IMR-90 (cell line): Measurements from ENCODE around the gene NDOR1. TPM values are rescaled to one million over a fixed set of nuclear protein-coding genes. Genes with fewer than 3 reads are reported as not detected.

Source experiments
- ATAC-seq: fragments of 200-7000 bp; cut with Tn5 transposase; 2 replicates; pipeline ENCODE4 v1.9.1; 2020; ENCODE audit warnings: low read depth, mild to moderate bottlenecking, moderate library complexity
- BruUV-seq: library from RNA; stranded (reverse); fragments of 400-500 nt; replicated peaks from 2 replicates; lab custom pipeline; 2021; lab: Mats Ljungman, UMichigan
- CTCF ChIA-PET: fragments of 300-600 bp; formaldehyde crosslinking; extraction: SDS; loops from one replicate; lab custom pipeline; 2021; ENCODE audit warnings: antibody characterized with exemption; lab: Yijun Ruan, JAX
- POLR2A ChIA-PET: fragments of 300-600 bp; sonication (Branson Sonifier 250); formaldehyde crosslinking; loops from one replicate; lab custom pipeline; 2022; ENCODE audit warnings: antibody characterized with exemption; ENCODE audit not compliant: unreplicated experiment; lab: Charles Lee
- DNase-seq: peaks from one replicate; pipeline ENCODE4 v3.0.0; 2013
- H2AFZ ChIP-seq: replicated peaks from 2 replicates; pipeline ENCODE3; 2013; ENCODE audit warnings: low read length, mild to moderate bottlenecking; ENCODE audit not compliant: poor library complexity
- H2AK5ac ChIP-seq: 2 replicates; pipeline ENCODE4 v1.6.1; 2013; ENCODE audit warnings: low read depth, low read length, inconsistent platforms
- H2AK9ac ChIP-seq: replicated peaks from 2 replicates; pipeline ENCODE3; 2013; ENCODE audit warnings: mild to moderate bottlenecking, low read depth, low read length, moderate library complexity; ENCODE audit not compliant: poor library complexity
- H2BK120ac ChIP-seq: 2 replicates; pipeline ENCODE4 v1.6.1; 2013; ENCODE audit warnings: low read depth, low read length, inconsistent platforms
- H2BK15ac ChIP-seq: 3 replicates; pipeline ENCODE4 v1.6.1; 2013; ENCODE audit warnings: low read depth, low read length, inconsistent platforms
- H2BK20ac ChIP-seq: 2 replicates; pipeline ENCODE4 v1.6.1; 2013; ENCODE audit warnings: low read depth, mild to moderate bottlenecking, inconsistent platforms, low read length, moderate library complexity
- H2BK5ac ChIP-seq: 2 replicates; pipeline ENCODE4 v1.6.1; 2013; ENCODE audit warnings: mild to moderate bottlenecking, low read depth, low read length, inconsistent platforms; ENCODE audit not compliant: poor library complexity, severe bottlenecking
- H3K14ac ChIP-seq: replicated peaks from 2 replicates; pipeline ENCODE4 v1.6.1; 2013; ENCODE audit warnings: low read depth, low read length, inconsistent platforms
- H3K18ac ChIP-seq: 2 replicates; pipeline ENCODE4 v1.6.1; 2013; ENCODE audit warnings: low read depth, low read length, control low read depth
- H3K23ac ChIP-seq: 2 replicates; pipeline ENCODE4 v1.6.1; 2013; ENCODE audit warnings: low read depth, low read length, inconsistent platforms
- H3K27ac ChIP-seq: 2 replicates; pipeline ENCODE4 v1.5.1; 2013; ENCODE audit warnings: mild to moderate bottlenecking, control low read depth, low read length; ENCODE audit not compliant: insufficient read depth
- H3K27me3 ChIP-seq: 2 replicates; pipeline ENCODE4 v1.6.1; 2013; ENCODE audit warnings: low read length; ENCODE audit not compliant: control insufficient read depth, insufficient read depth
- H3K36me3 ChIP-seq: 2 replicates; pipeline ENCODE4 v1.6.1; 2013; ENCODE audit warnings: low read length, mixed read lengths; ENCODE audit not compliant: control insufficient read depth, insufficient read depth
- H3K4ac ChIP-seq: 2 replicates; pipeline ENCODE4 v1.6.1; 2013; ENCODE audit warnings: low read depth, low read length, inconsistent platforms
- H3K4me1 ChIP-seq: 2 replicates; pipeline ENCODE4 v1.6.1; 2013; ENCODE audit warnings: low read length, mixed read lengths; ENCODE audit not compliant: control insufficient read depth, insufficient read depth
- H3K4me2 ChIP-seq: 2 replicates; pipeline ENCODE4 v1.6.1; 2013; ENCODE audit warnings: low read depth, mild to moderate bottlenecking, control low read depth, low read length, moderate library complexity
- H3K4me3 ChIP-seq: 2 replicates; pipeline ENCODE4 v1.5.1; 2013; ENCODE audit warnings: low read depth, mild to moderate bottlenecking, control low read depth, low read length, moderate library complexity; ENCODE audit not compliant: insufficient read depth
- H3K56ac ChIP-seq: 2 replicates; pipeline ENCODE4 v1.6.1; 2013; ENCODE audit warnings: low read length, inconsistent platforms; ENCODE audit not compliant: insufficient read depth; ENCODE audit errors: extremely low read depth
- H3K79me1 ChIP-seq, 2 experiments: 2 replicates each; pipeline ENCODE4 v1.6.1; 2013; ENCODE audit warnings: low read length in 2 of 2, inconsistent platforms in 1 of 2, low read depth in 1 of 2
- H3K9ac ChIP-seq: 2 replicates; pipeline ENCODE4 v1.6.1; 2013; ENCODE audit warnings: low read depth, low read length, control low read depth
- H3K9me1 ChIP-seq: 2 replicates; pipeline ENCODE4 v1.6.1; 2013; ENCODE audit warnings: low read length, inconsistent platforms; ENCODE audit not compliant: insufficient read depth
- H3K9me3 ChIP-seq: 2 replicates; pipeline ENCODE4 v1.6.1; 2013; ENCODE audit warnings: low read length; ENCODE audit not compliant: control insufficient read depth, insufficient read depth
- H4K20me1 ChIP-seq: 2 replicates; pipeline ENCODE4 v1.6.1; 2013; ENCODE audit warnings: low read length, inconsistent platforms; ENCODE audit not compliant: insufficient read depth
- H4K5ac ChIP-seq: 2 replicates; pipeline ENCODE4 v1.6.1; 2013; ENCODE audit warnings: mild to moderate bottlenecking, low read depth, low read length, control low read depth
- H4K8ac ChIP-seq, 2 experiments: 2 replicates each; pipeline ENCODE4 v1.6.1; 2013; ENCODE audit warnings: low read depth in 2 of 2, low read length in 2 of 2, control low read depth in 1 of 2, inconsistent platforms in 1 of 2
- H4K91ac ChIP-seq: 2 replicates; pipeline ENCODE4 v1.6.1; 2013; ENCODE audit warnings: low read depth, low read length, inconsistent platforms; ENCODE audit not compliant: insufficient read depth
- BHLHE40 ChIP-seq: fragments of 150-350 bp; IDR thresholded peaks from 2 replicates; pipeline ENCODE4 v1.6.1; 2016; ENCODE audit warnings: mild to moderate bottlenecking, low read depth, low read length
- CEBPB ChIP-seq: IDR thresholded peaks from 2 replicates; pipeline ENCODE4 v1.6.1; 2012; ENCODE audit warnings: low read depth, low read length, improper control_type of control experiment
- CHD1 ChIP-seq: IDR thresholded peaks from 2 replicates; pipeline ENCODE4 v1.6.1; 2012; ENCODE audit warnings: low read depth, low read length, improper control_type of control experiment
- CTCF ChIP-seq: conservative IDR thresholded peaks from 2 replicates; pipeline ENCODE4 v1.5.1; 2012; ENCODE audit warnings: mild to moderate bottlenecking, low read depth, low read length, improper control_type of control experiment
- ELK1 ChIP-seq: fragments of 150-350 bp; IDR thresholded peaks from 2 replicates; pipeline ENCODE4 v1.6.1; 2016; ENCODE audit warnings: low read depth, mild to moderate bottlenecking, low read length, moderate library complexity, borderline replicate concordance
- FOS ChIP-seq: fragments of 150-350 bp; IDR thresholded peaks from 2 replicates; pipeline ENCODE4 v1.6.1; 2016; ENCODE audit warnings: low read depth, low read length
- MAFK ChIP-seq: IDR thresholded peaks from 2 replicates; pipeline ENCODE4 v1.6.1; 2012; ENCODE audit warnings: low read depth, low read length, improper control_type of control experiment
- MAZ ChIP-seq: IDR thresholded peaks from 2 replicates; pipeline ENCODE4 v1.6.1; 2012; ENCODE audit warnings: low read depth, mild to moderate bottlenecking, low read length, improper control_type of control experiment, moderate library complexity, borderline replicate concordance
- MXI1 ChIP-seq: IDR thresholded peaks from 2 replicates; pipeline ENCODE4 v1.6.1; 2012; ENCODE audit warnings: low read depth, mild to moderate bottlenecking, low read length, moderate library complexity, borderline replicate concordance
- RAD21 ChIP-seq: IDR thresholded peaks from 2 replicates; pipeline ENCODE4 v1.6.1; 2012; ENCODE audit warnings: low read length, improper control_type of control experiment
- RCOR1 ChIP-seq: IDR thresholded peaks from 2 replicates; pipeline ENCODE4 v1.6.1; 2012; ENCODE audit warnings: mild to moderate bottlenecking, low read length, improper control_type of control experiment; ENCODE audit not compliant: insufficient replicate concordance
- SMC3 ChIP-seq: fragments of 150-350 bp; IDR thresholded peaks from 2 replicates; pipeline ENCODE4 v1.6.1; 2016; ENCODE audit warnings: low read depth, mild to moderate bottlenecking, antibody characterized with exemption, low read length, moderate library complexity
- USF2 ChIP-seq: fragments of 150-350 bp; IDR thresholded peaks from 2 replicates; pipeline ENCODE4 v1.6.1; 2017; ENCODE audit warnings: mild to moderate bottlenecking, antibody characterized with exemption, low read length, low read depth
- WGBS, 2 experiments: methylation state at CpG; one replicate each; pipeline versions ENCODE4 v1.1.5 to v1.1.7; 2013; ENCODE audit warnings: missing lambda C conversion rate in 2 of 2; ENCODE audit not compliant: insufficient read length in 1 of 2; ENCODE audit errors: extremely low coverage in 2 of 2; 5-methylcytosine and 5-hydroxymethylcytosine counted together
- dilution Hi-C: fragments of 300-500 bp; cut with HindIII; formaldehyde crosslinking; loops from one replicate; pipeline ENCODE4 v1.14.3; 2018; ENCODE audit warnings: low sequenced_read_pairs; ENCODE audit not compliant: unreplicated experiment
- in situ Hi-C: fragments of 300-500 bp; cut with MboI; formaldehyde crosslinking; loops from 3 replicates; pipeline ENCODE4 v1.14.3; 2019; ENCODE audit warnings: low sequenced_read_pairs, inconsistent platforms, mixed read lengths
- intact Hi-C: fragments of 100-400 bp; cut with micrococcal nuclease; formaldehyde crosslinking; loops from 2 replicates; pipeline ENCODE4 v1.10.0; 2022
- polyA plus RNA-seq, 3 experiments: library from polyadenylated mRNA; depleted of rRNA; stranded (reverse); fragments of >200 nt; gene quantifications; 2 replicates each; pipeline ENCODE4 v1.2.3, GENCODE V29; 2012; ENCODE audit warnings: low replicate concordance in 1 of 3
- total RNA-seq: library from RNA; depleted of rRNA; stranded (reverse); fragments of >200 nt; gene quantifications from 2 replicates; pipeline ENCODE4 v1.2.3, GENCODE V29; 2012

The NDOR1 gene
- total and polyA plus RNA-seq, 2 of the 4 experiments (the other 2 are of a cell fraction), result 0.90 to 10.6 TPM

GRCh38 chr9:137174722-137175293 lies 30.7 kb upstream of the NDOR1 start:
- CTCF ChIA-PET, result no interaction called here
- no TSS peak for BruUV-seq
- DNase-seq (no peak), ATAC-seq (no peak)
- Histone ChIP-seq H3K9ac (no peak overlapping the region), H3K4me1 (no peaks in the 10 kb centered on the region; the same call in 1 of the 2 replicates), H3K4me3 (no peak overlapping the region), H3K27me3 (peaks cover 25% of the 10 kb centered on the region; the same call in 1 of the 2 replicates), H4K5ac (no peak overlapping the region), H3K23ac (no peak overlapping the region), H3K56ac (no peak overlapping the region), H3K4me2 (no peak overlapping the region), H3K18ac (no peak overlapping the region), H3K27ac (no peak overlapping the region), H4K20me1 (no peaks in the 10 kb centered on the region; the same call in 1 of the 2 replicates), H3K14ac (no peak overlapping the region), H3K9me1 (0 out of 2 replicates have a peak, but pooled peaks cover 2% of the 10 kb centered on the region), H3K4ac (no peak overlapping the region), H2BK15ac (no peak overlapping the region), H3K9me3 (no peaks in the 10 kb centered on the region), H2AFZ (no peak overlapping the region), H3K79me1 (no peaks in the 10 kb centered on the region), H2BK120ac (no peak overlapping the region), H2AK5ac (no peak overlapping the region), H2BK20ac (no peak overlapping the region), H4K8ac (no peak overlapping the region), H2AK9ac (peak overlapping the region; percentile 72), H2BK5ac (no peak overlapping the region), H4K91ac (no peak overlapping the region), H3K36me3 (peaks cover 20% of the 10 kb centered on the region)
- intact Hi-C loops (no loop called here), dilution Hi-C loops (no loop called here), in situ Hi-C loops (no loop called here)
- TF ChIP-seq RAD21, result no peak
- TF ChIP-seq CTCF, result no peak
- TF ChIP-seq SMC3, result no peak
- TF ChIP-seq MAFK, result no peak
- no peak for TF ChIP-seq MXI1
- TF ChIP-seq RCOR1, result no peak
- no peak for TF ChIP-seq USF2
- no peak for TF ChIP-seq FOS
- no peak for TF ChIP-seq MAZ
- no peak for TF ChIP-seq ELK1
- TF ChIP-seq CHD1, result no peak
- TF ChIP-seq BHLHE40, result no peak
- TF ChIP-seq CEBPB, result no peak
- POLR2A ChIA-PET, result no interaction called here
- 69% methylated on average over 18 of the region's 34 CpGs; no CpG with 5 or more reads in 1 of the 2 experiments for WGBS, 2 experiments
